Measurements from ENCODE around the gene STX18.

GRCh38 chr4:4474476-4474875, 67.4 kb downstream of the STX18 start:
- TF ChIP-seq CTCF (conservative IDR thresholded peaks at IDR 0.05; ENCODE audit: low read depth in 2 of 2) (no peak), EZH2phosphoT487 (IDR thresholded peaks at IDR 0.05; ENCODE audit: unreplicated experiment) (no peak), ETS1 (IDR thresholded peaks at IDR 0.05) (no peak), EZH2 (IDR thresholded peaks at IDR 0.05; ENCODE audit: low read depth, unreplicated experiment) (no peak), ZNF462 (CRISPR knock-in tag; IDR thresholded peaks at IDR 0.05) (no peak), REST (IDR thresholded peaks at IDR 0.05; ENCODE audit: unreplicated experiment) (no peak), POLR2AphosphoS5 (IDR thresholded peaks at IDR 0.05; ENCODE audit: low read depth) (no peak), CREB1 (CRISPR knock-in tag; IDR thresholded peaks at IDR 0.05; ENCODE audit: low read depth) (no peak)
